GM19455 (cell line): ENCODE data around the gene FAM3B.

Source experiments
- ATAC-seq: cut with Tn5 transposase; IDR thresholded peaks from one replicate; pipeline ENCODE4 v1.9.1; 2021; ENCODE audit not compliant: unreplicated experiment

FAM3B gene

DNA sequence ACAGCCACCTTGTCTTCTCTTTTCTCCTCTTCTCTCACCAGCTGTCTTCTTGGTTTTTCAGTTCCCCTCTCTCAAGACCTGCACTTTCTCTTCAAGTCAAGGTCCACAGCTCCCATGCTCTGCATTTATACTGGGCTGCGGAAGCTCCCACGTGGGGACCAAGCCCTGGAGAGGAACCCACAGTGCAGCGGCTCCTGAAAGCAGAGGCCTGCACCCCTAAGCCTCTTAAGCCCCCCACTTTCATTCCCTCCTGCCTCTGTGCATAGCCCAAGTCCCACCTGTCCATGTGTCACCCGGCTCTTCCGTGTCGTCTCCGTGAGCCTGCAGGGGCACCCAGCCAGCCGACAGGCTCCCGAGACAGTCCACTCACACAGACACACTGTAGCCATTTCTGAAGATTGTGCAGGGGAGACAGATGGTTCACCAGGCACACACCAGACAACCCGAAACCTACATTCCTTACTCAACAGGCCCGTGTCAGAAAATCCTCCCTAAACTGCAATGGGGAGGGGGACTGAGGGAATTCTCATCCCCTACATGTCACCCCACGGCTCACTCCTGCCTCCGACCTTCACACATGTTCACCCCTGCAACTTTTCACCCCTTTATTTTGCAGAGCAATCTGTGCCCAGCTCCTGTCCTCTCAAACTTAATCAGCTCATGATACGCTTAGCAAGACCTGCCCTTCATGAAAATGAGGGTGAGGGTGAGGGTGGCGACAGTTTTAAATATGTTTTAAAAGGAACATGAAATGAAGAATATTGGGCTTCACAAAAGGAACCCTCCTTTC, 51.5 kb downstream of the FAM3B start:
- peak; percentile 51 for ATAC-seq

DNA sequence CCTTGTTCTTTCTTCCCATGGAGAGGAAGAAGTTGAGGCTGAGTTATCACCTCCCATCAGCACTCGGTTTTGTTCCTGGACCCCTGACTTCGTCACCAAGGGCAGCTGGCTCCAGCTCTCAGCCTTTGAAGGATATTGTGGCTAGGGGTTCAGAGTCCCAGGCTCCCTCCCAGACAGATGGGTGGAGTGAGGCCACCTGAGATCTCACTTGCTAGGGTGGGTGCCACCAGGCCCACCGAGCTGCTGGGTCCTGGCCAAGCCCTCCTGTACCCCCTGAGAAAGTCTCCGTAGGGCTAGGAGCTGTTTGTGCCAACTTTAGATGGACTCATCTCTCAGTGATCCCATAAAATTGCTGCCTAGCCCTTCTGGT, 52.1 kb downstream of the FAM3B start:
- no peak for ATAC-seq

DNA sequence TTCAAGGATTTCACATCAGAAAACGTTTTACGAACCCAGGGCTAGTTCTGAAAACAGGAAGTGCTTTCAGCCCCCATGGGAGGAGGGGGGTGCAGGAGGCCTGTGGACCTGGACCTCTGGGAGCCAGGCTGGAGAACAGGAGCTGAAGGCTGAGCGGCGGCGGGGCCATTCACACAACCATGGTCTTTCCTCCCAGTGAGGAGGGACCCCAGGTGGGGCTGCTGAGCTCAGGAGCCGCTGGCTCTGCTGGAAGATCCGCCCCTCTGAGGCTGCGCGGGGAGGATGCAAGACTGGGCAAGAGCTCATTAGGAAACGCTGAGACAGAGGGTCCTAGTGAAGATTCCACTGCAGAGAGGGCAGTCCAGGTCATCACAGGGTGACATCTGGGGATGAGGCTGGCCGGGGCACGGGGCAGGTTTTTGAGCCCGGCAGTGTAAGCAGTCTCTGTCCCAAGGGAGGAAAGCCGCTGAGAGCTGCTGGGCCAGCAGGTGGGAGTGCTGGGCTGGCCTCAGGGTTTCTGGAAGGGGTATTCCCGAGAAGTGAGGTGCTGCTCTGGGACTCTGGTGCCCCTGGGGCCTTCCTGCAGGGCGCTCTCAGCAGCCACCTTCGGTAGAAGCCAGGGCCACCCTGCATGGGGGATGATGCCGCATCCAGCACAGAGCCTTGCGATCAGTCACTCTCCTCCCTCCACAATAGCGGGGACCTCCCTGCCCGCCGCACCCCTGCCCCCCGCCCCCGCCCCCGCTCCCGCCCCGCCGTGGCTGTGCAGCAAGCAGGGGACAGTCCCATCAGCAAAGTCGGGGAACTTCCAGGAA, 52.7 kb downstream of the FAM3B start:
- no peak for ATAC-seq

DNA sequence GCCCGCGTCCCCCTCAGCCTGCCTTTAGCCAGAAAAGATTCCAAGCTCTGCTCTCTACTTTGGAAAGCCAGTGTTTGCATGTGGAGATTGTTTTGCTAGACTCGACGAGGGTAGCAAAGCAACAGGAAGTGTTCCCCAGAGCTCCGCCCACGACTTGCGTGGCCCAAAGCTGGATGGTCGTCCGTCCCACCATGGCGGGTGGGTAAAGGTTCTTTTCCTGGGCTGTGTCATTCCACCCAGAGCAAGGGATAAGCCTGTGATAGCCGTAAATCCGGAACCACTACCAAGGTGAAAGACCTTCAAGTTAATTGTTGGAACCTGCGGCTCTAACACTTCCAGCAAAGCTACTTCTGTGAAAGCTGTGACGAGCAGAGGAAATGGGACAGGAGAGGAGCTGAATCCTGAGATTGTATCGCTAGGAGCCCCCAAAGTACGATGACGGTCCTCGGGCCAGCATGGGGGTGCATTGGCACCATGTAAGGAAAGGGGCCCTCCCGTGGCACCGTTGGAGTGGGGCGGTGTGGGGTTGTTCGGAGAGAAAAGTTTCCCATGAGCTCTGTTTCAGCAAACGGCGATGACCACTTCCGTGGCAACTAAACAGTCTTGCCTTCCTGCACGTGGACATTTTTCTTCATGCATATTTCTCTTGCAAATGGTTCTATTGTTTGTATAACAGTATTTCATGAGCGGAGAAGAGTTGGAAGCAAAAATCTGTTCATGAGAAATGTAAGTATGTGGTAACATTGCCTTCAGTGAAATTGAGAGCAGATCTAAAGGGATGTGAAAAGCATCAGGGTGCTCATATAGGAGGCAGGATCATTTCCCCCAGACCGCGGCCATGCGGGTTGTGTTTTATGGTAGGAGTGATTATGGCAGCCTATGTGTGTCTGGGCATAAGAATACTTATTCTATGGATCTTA, 53.6 kb downstream of the FAM3B start:
- ATAC-seq = no peak

DNA sequence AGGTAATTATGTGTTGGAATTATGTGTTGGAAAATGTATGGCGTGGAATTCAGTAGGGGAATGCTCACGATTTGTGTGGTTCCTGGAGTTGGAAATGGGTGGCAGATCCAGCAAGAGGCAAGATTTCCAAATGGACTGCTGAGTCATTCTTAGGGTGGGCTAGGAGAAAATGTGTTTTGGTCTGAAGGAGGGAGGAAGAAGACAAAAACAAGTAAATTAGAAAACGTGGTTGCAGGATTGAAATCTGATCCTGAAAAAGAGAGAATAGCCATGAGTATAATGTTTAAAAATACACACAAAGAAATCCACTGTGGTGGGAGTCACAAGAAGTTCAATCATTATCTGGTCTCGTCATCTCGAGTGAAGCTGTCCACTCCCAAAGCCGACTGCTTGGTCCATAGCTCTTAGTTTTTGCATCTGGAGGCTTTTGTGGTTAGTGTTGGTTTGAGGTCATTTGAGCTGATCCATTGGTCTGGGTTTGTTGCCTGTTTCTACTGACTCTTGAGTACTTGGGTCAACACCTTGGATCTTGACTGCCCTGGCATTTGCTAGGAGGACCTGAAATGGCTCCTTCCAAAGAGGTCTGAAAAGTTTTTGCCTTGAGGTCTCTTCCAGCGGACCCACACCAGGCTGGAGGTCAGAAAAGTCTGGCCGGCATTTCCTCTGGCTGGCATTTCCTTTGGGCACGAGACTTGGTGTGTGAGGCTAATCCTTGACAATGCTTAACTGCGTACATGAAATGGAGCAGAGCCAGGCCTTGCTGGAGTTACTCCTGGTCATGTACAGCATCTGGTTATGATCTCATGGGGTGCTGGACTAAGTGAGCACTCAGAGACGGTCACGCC, 54.5 kb downstream of the FAM3B start:
- ATAC-seq = no peak

DNA sequence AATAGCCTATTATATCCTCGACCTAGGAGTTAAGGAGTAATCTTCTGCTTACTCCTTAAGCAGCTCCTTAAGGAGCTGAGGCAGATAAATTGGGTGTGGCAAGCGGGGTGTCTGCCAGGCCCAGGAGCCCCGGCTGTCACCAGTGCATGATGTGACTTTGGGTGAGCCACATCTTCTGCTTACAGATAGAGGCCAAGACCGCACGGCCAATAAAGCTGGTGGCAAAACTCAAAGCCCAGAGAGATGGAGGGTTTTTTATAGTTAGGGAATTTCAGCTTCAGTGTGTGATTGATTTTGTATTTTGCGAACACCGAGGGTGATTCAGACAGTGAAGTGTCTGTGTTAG, 55.1 kb downstream of the FAM3B start:
- no peak for ATAC-seq

DNA sequence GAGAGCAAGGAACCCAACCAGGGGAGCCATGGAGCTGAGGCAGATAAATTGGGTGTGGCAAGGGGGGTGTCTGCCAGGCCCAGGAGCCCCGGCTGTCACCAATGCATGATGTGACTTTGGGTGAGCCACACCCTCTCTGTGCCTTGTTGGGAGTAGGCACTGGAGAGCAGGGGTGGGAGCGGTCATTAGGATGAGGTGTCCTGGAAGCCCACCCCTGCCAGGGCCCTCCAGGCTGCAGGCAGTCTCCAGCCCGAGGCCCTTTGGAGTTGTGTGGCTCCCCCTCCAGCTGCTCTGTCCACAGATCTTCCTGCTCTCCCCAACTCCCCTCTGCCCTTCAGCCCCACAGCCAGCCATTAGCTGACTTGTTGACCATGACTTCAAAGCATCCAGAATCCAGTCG, 56.7 kb downstream of the FAM3B start:
- ATAC-seq = no peak

DNA sequence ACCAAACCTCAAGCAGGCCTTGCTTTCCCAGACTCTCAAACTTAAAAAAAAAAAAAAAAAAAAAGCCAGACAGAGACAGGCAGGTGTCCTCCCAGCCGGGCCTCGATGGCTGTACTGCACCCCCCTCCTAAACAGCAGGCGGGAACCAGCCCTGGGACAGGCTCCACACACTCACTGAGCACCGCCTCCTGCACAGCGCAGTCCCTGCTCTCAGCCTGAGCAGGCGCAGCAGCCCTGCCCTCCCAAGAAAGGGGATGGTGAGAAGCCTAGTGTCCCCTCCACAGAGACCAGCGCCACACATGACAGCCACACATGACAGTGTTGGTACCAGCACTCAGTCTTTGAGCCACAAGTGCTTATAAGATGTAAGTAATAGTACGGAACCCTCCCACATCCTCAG, 57.2 kb downstream of the FAM3B start:
- no peak for ATAC-seq

DNA sequence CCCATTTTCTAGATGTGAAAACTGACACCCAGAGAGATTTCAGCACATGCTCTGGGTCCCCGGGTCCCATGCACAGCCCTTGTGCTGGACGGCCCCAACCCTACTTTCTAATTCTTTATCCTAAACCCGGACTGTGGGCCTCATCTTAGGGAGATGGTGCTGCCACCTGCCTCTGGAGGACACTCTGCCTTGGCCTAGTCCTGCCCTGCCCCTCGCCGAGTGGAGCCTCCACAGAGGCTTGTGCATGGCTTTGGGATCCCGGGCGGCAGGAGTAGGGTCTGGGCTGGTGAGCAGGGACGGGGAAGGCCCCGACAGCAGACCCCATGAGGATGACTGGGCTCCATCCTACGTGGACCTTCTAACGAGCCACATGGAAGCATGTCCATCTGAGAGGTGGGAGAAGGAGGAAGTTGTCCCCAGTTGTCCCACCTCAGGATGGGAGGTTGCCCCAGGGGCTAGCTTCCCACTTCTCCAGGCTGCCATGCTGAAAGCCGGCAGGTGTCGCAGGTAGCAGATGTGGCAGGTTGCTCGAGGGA, 57.6 kb downstream of the FAM3B start:
- ATAC-seq = no peak

DNA sequence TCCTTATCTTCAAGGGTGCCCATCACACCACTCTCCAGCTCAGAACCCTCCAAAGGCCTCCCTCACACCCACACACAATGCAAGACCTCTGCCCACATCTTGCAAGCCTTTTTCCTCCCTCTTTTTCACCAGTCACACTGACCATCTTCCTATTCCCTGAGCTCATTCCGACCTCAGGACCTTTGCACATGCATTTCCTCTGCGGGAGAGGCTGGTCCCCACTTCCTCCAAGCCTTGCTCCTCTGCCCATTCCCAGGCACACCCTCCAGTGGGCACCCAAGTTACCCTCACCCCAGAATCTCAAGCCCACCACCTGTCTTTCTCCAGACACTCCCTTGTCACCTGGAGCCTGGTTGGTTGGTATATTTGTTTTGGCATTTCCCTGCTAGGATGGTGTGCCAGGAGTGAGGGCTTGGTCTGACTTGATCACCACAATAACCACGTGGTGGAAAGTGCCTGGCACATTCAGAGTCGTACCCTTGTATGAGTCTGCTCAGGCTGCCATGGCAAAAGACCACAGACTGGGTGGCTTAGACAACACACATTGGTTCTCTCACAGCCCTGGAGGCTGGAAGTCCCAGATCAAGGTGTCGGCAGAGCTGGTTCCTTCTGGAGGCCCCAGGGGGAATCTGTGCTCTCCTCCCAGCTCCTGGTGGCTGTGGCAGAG, 58.4 kb downstream of the FAM3B start:
- no peak for ATAC-seq

DNA sequence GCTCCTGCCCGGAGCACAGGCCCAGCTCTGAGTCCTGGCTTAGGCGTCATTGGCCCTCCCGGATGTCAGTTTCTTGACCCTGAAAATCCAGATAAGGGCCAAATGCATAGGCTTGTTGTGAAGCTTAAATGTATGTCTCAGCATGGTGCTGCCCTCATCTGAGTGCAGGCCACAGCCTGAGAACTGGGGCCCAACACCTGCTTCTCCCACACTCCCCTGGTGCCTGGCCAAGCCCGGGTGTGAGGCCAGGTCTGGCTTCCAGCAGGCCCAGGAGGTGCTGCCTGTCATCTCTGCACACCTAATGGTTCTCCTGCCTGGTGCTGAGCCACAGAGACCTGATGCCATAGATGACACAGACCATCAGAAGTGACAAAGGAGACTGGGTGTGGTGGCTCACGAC, 59.3 kb downstream of the FAM3B start:
- no peak for ATAC-seq

DNA sequence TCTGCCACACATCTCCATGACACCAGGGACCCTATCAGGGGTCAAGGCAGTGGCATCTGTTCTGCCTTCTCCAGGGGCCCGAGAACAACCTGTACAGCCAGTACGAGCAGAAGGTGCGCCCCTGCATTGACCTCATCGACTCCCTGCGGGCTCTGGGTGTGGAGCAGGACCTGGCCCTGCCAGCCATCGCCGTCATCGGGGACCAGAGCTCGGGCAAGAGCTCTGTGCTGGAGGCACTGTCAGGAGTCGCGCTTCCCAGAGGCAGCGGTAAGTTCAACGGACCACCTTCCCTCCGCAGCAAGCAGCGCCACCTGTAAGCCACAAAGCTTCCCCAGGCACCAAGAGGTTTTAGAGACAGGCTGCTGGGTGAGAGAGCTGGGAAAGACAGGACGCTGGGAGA, 61.1 kb downstream of the FAM3B start:
- ATAC-seq = no peak

DNA sequence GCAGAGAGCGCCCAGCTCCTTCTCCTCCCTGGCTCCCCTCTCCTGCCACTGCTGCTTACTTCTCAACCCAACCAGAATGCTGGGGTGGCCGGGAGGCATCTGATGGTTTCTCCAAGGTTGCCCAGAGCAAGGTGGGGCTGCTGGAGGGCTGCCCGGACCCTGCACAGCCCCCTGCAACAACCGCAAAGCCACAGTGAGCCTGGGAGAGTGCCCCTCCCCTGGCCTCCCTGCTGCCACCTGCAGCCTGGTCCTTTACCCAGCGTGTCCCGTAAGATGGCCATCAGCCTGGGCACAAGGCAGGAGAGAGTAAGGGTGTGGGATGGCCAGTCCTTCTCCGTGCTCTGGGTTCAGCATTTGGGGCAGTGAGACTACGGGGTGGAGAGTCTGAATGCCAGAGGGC, 62.2 kb downstream of the FAM3B start:
- no peak for ATAC-seq

DNA sequence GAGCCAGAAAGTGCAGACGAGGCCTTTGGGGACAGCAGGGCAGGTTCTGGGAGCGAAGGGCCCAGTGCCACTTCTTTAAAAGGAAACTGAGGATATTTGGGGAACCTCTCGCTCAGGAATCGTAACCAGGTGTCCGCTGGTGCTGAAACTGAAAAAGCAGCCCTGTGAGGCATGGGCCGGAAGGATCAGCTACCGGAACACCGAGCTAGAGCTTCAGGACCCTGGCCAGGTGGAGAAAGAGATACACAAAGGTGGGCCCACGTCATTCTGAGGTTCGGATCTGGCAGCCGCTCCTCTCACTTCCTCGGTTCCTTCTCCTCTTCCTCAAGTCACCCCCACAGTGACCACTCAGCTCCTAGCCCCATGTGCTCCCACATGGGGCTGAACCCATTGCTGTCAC, 63.3 kb downstream of the FAM3B start:
- no peak for ATAC-seq

DNA sequence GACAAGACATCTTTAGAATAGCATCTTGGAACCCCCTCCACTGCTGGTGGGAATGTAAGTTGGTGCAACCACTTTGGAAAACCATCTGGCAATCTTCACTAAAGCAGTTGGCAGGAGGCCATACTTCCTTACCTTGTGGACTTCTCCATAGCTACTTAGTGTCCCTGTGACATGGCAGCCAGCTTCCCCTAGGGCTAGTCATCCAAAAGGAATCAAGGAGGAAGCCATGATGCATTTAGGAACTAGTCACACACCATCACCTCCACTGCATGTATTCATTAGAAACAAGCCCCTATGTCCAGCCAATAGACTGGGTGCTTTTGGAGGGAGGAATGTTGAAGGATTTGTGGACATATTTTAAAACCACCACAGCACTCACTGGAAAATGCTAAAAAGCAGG, 65.1 kb downstream of the FAM3B start:
- ATAC-seq = no peak

DNA sequence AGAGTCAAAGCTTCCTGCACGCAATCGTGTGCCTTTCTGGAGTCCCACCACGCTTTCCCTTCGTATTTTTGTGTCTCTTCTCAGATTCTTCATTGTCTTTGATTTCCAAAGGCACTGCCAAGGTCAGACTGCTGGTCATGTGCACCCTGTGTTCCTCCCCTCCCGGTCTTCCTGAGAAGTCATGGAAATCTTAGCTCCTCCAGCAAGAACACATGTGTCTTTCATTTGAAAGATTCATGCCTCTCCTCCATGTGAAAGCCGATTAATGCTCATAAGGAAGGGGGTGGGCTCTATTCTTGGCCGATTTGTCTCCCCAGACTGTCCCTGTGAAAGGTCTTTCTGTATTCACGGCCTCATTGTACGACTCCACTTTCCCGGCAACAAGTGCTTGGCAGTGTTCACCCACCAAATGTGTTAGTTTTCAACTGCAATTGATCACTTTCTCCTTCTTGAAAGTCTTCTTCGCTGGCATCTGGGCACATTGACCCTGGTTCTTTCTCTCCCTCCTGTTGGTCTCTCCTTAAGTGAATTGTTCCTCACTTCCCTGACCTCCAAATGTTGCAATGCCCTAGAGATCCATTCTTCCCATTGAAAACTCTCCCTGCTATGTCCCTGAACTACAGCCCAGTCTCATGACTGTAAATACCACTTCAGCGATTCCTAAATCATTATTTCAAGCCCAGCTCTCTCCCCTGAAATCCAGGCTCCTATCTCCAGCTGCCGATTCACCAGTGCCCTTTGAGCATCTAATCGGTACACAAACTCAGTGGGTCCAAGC, 70.6 kb downstream of the FAM3B start:
- ATAC-seq = no peak

DNA sequence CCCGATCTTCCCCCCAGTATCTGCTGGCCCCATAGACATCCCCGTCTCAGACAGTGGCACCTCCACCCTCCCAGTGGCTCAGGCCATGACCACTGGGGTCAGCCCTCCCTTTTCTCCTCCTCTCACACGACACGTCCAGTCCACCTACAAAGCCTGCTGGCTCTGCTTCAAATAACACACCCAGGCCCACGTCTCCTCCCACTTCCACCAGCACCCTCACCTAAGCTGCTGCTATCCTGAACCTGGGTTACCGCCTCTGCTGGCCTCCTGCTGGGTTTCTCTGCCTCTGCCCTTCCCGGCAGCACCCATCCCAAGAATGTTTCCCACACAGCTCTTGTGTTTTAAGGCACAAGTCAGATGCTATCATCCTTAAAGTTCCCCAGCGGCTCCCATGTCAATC, 71.2 kb downstream of the FAM3B start:
- ATAC-seq = no peak

DNA sequence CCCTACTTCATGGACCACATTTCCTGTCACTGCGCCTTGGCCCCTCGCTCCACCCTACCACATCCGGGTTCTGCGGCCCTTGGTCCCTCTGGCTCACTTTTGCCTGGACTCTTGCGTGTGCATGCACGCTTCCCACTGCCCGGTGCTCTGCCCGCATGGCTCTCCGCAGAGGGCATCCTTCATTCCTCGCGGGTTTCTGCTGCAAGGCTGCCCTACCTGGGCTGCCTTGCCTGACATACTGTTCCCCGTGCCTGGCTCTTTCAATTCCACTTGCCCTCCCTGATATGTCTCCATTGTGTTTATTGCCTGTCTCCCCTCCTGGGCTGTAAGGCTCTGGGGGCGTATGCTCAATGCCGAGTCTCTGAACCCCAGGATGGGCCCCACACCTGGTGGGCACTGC, 71.7 kb downstream of the FAM3B start:
- no peak for ATAC-seq

DNA sequence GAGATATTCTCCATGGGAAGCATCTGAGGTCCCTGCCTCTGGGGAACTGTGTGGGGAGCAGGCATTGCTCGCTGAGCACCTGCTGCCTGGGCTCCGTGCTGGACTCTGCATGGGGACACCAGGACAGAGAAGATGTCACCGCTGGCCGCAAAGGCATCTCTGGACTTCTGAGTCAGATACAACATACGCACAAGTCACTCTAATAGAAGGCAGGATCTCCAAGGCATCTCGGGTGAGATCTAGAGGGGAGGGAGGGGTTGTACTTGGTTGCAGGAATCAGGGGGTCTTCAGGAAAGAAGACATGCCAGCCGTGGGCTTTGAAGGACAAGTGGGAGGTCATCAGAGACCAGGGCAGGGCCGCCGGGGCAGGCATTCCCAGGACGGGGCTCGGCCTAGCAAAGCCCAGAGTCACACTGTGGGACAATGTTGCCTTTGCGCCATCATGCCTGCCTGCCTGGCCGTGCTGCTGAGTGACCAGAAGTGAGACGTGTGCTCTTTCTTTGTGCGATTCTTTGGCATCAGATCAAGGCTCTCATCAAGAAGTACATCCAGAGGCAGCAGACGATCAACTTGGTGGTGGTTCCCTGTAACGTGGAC, 73.5 kb downstream of the FAM3B start:
- no peak for ATAC-seq
